SK-N-MC (cell line): ENCODE data around the gene FOXP2.

Experiments
- EZH2 ChIP-seq: fragments of 200-600 bp; sonication (generic); IDR thresholded peaks from one replicate; pipeline ENCODE4 v1.6.1; 2017; ENCODE audit warnings: antibody characterized with exemption
- FOXP2 ChIP-seq: optimal IDR thresholded peaks from 2 replicates; pipeline ENCODE3; 2011; ENCODE audit warnings: mild to moderate bottlenecking, moderate library complexity; ENCODE audit not compliant: insufficient read depth; ENCODE audit errors: extremely low read length, control extremely low read depth
- POLR2AphosphoS5 ChIP-seq: IDR thresholded peaks from 2 replicates; pipeline ENCODE4 v1.6.1; 2012; ENCODE audit warnings: mild to moderate bottlenecking, low read depth, low read length, borderline replicate concordance

GRCh38 chr7:114588506-114588905, 173.9 kb downstream of the FOXP2 start:
- TF ChIP-seq FOXP2 = no peak
- no peak for TF ChIP-seq EZH2
- no peak for TF ChIP-seq POLR2AphosphoS5
